NCI-H2029 (cell line): ENCODE data around the gene SOS2.

Source experiments
- DNase-seq: peaks from one replicate; lab custom pipeline; 2025; lab: John Stamatoyannopoulos, UW

Gene SOS2

DNA sequence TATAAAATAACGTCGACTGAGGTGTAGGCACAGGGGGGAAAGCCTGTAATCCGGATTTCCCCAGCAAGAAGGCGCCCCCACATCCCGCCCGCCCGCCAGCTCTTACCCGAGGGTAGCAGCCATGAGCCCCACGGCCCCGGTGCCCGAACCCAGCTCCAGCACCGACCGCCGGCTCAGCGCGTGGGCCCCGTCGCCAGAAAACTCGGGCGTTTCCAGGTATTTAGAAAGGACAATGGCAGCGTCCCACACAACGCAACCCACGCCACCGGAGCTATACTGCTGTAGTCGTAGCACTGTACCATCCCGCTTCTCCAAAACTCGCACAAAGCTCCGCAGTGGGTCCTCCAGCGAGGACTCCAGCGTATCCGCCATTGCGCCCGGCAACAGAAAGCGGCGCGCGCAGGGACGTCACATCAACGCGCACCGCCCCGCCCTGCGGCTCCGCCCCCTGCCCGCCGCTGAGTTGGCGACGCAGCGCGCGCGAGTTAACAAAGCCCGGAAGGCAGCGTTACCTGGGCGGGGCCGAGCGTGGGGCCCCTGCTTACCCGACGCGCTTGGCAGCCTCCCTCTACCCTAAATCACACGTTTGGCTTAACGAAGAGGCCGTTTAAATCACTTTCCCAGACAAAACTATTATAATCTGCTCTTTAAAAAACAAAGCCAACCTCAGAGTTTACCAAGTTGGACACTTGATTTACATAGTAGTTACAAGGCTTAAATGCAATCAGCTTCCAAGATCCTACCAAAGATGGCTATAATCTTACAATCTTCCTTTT is 115.0 kb downstream of the SOS2 start, which contains the start of gene VCPKMT:
VCPKMT (minus strand) TSS at position 392 of the 776 bp plus-strand sequence; CDS start at position 372, 20 bp downstream.
- DNase-seq = peak; percentile 97

DNA sequence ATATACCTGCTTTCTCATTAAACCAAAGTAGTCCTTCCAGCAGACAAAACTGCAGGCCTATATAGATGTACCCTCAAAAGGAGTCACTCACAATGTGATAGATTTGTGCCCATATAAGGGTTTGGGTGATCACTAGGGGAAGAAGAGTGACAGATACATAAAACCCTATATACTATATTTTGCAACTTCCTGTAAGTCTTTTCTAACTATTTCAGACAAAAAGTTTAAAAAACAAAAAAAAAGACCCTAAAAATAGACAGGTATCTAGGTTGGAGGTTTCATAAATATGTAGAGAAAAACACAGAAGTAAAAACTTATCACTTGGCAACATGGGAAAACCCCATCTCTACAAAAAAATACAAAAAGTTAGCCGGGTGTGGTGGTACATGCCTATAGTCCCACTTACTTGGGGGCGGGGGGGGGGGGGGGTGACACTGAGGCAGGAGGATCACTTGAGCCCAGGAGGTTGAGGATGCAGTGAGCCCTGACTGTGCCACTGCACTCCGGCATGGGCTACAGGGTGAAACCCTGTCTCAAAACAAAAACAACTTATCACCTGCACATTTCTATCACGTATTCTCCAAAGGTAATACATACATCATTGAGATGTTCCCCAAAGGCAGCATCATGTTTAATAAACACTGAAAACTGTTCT is 117.9 kb downstream of the SOS2 start:
- no peak for DNase-seq

DNA sequence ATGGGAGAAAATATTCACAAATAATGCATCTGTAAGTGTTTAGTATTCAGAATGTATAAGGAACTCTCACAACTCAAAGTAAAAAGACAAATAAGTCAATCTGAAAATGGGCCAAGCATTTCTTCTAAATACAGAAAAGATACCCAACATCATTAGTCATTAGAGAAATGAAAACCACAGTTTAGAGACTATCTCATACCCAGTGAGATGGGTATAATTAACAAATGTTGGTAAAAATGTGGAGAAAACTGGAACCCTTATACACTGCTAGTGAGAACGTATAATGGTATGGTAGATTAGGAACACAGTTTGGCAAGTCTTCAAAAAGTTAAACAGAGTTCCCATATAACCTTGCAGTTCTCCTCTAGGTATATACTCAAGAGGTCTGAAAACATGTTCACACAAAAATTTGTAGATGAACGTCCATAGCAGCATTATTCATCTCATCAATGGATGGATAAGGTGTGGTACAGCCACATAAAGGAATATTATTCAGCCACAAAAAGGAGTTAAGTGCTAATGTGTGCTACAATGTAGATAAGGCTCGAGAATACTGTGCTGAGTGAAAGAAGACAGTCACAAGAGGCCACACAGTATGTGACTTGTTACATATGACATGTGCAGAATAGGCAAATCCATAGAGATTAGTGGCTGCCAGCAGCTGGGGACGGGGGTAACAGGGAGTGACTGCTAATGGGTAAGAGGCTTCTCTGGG is 120.9 kb downstream of the SOS2 start:
- DNase-seq = no peak

DNA sequence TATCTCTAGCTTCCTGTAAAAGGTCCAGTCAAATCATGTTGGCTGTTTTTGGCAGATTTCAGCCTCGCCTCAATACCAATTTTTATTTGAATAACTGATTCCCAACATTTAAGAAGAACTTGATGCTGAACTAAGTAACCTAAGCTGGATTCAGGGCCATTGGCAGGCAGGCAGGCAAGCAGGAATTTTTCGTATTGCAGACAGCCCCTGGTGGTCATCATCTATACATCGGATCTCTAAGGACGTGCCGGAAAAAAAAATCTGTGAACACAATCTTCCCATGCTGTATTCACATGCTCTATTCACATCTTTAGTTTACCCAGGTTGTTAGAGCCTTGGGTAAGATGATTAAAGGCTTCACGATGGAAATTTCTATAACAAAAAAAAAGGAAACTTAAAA is 122.0 kb downstream of the SOS2 start:
- no peak for DNase-seq

DNA sequence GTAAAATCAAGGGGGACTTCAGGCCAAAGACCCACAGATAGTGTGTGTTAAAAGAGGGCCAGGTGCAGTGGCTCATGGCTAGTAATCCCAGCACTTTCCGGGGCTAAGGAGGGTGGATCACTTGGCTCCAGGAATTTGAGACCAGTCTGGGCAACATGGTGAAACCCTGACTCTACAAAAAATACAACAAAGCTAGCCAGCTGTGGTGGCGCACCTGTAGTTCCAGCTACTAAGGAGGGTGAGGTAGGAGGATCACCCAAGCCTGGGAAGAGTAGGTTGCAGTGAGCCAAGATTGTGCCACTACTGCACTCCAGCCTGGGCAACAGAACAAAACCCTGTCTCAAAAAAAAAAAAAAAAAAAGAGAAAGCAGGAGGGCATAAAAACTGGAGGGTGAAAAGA is 123.5 kb downstream of the SOS2 start:
- no peak for DNase-seq

DNA sequence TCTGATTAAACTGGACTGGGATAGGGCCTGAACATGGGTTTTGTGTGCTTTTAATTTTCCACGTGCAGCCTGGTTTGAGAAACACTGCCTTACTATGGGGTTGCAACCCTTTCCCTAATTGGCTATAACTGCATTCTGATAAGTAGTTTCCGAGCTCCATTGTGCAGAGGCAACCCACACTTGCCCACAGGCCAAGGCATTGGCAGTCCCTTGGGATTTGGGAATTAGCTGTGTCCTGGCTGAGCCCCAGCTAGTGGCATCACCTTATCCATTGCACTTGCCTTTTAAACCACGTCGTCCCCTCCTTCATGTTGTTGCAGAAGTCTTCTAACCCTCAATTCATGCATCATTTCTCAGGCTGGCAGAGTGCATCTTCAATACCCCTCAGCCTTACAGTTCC is 125.2 kb downstream of the SOS2 start:
- no peak for DNase-seq

DNA sequence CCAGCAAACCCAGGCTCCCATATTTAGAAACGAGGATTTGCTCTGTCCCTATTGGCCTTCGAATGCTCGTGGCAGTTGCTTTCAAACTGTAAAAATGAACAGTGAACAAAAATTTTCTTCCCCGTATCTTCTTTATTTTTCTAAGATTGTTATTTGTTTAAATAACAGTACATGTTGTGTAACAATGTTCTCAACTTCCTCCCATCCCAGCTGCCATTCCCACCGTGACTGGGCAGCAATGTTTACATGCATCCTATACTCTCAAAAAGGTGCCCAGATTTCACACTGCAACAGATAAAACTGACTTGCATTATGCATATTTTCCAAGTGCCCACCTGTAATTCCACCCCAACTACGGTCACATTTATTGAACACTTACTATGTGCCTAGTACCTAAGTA is 127.8 kb downstream of the SOS2 start:
- no peak for DNase-seq

DNA sequence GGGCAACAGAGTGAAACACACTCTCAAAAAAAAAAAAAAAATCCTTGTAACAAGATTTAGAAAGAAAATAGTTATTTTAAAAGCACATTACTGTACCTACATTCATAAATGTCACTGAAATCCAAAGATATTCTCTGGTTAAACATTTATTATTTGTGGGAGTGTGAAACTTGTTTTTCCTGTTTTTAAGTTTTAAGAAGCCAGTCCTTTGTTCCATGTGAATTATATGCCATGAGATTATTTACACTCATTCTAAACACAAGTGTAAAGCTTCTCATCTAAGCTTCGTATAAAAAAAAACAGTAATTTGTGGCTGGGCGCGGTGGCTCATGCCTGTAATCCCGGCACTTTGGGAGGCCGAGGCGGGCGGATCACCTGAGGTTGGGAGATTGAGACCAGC is 130.0 kb downstream of the SOS2 start:
- DNase-seq = no peak

DNA sequence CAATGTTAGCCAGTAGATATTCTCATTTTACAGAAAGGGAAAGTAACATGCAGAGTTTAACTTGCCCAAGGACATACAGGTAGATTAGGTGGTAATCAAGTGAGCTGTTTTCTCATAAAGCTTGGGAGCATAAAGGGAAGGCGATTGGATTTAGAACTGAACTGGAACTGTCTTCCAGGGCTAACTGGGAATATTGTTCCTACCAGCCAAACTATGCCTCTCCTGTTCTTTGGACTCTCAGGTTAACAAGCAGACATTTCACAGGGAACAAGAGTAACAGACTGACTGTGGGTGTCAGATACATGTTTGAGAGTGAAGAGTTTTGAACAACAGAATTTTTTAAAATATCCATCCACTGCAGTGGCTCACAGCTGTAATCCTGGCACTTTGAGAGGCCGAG is 130.6 kb downstream of the SOS2 start:
- DNase-seq = no peak

DNA sequence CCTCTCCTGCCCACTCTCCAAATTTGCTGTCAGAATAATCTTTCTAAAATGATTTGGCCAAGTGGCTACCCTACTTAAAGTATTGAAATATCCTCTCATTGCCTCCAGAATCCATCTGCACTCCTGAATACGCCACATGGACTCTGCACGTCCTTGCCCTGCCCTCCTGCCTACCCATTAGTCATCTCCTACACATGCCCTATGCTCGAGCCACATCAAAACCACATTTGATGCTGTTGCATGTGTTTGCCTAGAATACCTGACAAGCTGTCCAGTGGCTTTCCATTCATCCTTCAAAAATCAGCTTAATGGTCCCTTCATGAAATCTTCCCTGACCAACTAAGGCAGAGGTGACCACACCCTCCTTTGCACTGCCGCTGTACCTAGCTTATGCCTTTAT is 132.0 kb downstream of the SOS2 start:
- DNase-seq = no peak

DNA sequence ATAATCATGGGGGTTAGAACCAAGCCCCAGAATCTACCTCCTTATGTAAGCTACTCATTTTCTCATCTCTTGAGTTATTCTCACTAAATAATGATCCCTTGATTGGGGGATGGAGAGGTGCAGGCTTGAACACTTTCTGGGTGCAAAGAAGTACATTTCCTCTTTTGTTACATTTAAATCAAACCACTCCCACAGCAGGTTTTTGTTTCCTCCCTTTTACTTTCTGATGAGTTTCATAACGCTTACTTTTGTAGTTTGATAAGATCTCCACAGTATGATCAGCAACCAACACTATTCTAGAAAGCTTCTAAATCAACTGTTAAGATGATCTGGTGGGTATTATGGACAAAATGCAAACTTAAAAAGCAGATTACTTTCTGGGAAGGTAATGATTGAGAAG is 135.5 kb downstream of the SOS2 start:
- no peak for DNase-seq

DNA sequence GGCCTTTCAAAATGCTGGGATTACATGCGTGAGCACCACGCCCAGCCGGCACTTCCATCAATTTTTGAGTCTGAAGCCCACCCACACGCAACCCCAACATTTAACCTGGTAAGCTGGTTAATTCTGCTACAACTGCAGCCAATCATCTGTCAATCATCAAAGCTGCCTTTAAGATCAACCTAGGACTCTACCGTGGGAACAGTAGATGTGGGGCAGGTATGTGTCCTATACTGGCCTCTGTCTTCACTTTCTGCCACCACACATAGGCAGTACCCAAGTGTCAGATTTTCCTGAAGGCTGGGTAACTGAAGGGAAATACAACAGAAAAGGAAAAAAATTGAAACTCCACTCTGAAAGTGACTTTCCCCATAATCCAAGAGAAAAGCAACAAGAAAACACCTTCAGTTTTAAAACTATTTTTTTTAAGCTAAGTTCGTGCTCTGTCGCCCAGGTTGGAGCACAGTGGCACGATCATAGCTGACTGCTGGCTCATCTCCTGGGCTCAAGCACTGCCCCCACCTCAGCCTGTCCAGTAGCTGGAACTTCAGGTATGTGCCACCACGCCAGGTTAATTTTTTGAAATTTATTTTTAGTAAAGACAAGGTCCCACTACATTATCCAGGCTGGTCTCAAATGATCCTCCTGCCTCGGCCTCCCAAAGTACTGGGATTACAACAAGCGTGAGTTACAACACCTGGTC is 137.2 kb downstream of the SOS2 start:
- DNase-seq = no peak

DNA sequence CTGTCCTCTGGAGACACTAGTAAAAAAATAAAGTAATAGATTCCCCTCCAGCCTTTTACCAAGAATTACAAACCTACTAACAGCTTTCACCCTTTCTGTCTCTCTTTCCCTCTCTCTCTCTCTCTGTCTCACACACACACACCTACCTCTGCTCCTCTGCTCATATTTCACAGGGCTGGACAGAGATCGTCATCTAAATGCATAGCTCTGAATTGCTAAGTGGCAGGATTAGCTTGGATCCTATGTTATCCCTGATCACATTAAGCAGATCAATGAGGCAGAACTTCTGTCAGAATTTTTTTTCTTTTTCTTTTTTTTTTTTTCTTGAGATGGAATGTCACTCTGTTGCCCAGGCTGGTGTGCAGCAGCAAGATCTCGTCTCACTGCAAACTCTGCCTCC is 137.9 kb downstream of the SOS2 start:
- no peak for DNase-seq

DNA sequence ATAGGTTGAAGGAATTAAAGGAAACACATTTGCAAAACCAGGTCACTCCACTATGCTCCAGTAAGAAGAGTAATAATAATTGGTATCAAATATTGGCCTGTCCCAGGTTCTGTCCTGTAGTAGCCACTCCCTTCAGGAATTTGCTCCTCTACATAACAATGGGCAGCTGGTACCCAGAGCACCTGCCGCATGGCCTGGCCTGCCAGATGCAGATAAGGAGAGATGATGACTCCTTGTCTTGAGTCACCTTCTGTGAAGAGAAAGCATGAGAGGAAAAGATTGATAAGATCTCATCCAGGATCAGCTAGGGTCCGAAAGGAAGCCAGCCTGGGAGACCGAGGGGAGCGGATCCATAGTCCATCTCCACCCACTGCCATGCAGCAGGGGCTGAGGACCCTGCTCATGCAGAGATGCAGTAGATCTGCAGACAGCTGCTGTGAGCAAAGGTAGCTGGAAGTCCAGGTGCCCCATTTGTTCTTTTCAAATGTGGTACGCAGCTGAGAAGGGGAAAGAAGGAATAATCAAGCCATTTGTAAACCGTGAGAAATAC is 139.3 kb downstream of the SOS2 start:
- DNase-seq = no peak

DNA sequence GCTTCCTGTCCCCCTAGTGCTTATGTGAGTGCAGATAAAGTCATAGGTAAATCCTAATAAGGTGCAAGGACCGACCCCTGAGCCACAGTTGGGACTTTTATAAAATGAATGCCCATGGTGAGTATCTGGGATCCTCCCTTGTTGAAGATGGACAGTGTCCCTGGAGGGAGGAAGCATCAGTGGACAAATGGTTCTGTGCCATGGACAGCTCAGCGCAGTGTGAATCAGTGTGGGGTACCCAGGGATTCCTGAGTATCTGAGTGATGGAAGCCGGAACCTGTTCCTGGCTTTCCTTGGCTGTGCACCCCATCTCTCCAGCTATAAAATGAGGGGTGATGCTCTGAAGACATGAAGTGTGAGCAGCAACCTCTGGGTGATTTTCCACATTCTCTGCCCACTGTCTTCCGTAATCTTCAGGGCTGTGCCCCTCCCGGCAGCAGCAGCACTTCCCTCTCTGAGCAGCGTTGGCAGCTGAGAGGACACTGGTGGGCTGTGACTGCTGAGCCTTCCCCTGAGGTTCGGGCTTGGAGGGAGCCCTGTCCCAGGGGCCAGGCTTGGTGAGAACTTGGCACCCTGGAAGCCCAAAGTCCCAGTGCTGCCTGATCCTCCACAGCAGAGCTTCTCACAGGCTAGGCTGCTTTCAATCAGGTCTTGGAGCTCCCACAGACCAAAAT is 140.0 kb downstream of the SOS2 start:
- DNase-seq = no peak

DNA sequence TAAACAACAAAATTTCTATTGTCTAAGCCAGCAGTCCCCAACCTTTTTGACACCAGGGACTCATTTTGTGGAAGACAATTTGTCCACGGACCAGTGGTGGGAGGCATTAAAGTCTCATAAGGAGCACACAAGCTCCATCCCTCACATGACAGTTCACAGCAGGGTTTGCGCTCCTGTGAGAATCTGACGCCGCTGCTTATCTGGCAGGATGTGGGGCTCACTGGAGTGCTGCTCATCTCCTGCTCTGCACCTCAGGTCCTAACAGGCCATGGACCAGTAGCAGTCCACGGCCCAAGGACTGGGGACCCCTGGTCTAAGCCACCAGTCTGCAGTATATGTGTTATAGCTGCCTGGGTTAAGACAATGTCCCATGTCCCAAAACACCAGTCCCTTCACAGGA is 142.2 kb downstream of the SOS2 start:
- no peak for DNase-seq

DNA sequence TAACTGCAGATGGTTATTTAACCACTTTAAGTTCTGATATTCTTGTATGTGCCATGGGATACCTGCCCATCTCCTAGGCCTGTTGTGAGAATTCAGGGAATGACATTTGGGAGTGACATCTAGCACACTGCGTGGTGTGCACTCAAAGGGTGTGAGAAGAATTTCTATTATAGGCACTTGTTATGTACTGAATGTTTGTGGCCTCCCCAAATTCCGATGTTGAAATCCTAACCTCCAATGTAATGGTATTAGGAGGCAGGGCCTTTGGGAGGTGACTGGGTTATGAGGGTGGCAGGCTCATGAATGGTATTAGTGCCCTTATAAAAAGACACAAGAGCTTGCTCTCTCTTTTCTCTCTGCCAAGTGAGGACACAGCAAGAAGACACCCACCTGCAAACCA is 142.6 kb downstream of the SOS2 start:
- no peak for DNase-seq

DNA sequence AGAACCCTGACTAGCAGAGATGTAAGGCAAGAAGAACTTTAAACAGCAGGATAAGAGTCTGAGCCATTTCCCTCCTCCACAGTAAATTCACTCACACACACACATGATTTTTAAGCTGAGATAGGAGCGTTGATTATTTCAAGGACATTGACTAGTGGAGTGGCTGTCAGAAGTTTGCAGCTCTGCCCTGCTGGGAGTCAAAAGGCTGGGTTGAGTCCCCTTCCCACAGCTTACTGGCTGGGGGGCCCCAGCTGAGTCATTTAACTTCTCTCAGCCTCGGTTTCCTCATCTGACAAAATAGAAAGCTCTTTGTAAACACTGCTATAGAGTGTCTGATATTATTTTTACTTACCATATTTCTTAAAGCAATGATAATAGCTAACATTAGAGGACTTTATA is 143.3 kb downstream of the SOS2 start:
- no peak for DNase-seq

DNA sequence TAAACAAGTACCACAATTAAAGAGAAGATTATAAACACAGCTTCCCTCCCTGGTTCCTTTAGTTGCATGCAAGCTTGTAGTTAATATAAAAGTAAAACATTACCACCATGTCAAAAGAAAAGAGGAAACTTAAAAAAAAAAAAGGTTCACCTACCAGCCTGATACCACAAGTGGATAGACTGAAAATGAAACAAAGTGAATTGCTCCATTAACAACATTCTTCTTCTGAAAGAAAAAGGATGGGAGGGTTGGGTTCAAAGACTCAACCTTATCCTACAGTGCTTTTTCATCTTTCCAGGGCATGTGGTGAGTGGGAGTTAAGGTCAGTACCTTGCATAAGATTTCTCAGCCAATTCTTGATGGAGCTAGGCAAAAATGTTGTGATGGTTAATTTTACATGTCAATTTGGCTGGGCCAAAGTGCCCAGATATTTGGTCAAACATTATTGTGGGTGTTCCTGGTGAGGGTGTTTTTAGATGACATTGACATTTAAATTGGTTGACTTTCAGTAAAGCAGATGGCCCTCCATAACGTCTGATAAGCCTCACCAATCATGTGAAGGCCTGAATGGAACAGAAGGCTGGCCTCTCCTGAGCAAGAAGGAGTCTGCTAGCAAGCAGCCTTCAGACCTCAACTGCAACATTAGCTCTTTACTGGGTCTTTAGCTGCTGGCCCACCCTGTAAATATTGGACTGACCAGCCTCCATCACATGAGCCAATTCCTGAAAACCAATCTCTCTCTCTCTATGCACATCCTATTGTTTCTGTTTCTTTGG is 143.8 kb downstream of the SOS2 start:
- DNase-seq = no peak

DNA sequence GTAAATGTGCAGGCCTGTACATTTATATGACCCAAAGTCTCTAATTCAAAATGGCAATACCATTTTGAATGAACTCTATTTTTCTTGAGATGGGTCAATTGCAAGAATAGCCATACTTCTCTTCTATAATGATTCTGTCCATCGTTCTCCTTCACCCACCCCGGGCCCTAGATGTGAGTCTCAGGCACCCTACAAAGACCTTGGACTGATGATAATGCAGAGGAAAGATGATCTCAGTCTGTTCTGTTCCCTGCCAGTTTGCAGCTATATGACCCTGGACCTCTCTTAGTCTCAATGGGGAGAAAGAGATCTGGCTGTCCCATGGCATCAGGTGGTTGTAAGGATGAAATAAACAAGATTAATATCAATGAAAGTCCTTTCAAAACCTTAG is 145.1 kb downstream of the SOS2 start:
- no peak for DNase-seq
